Measurements from ENCODE around the gene MATN1. TPM values are rescaled to one million over a fixed set of nuclear protein-coding genes. Genes with fewer than 3 reads are reported as not detected.
"Not testable (repeated sequence)": the region's sequence is repeated elsewhere in the genome, so short reads cannot be mapped to it uniquely, and the experiment has no call there.

Gene MATN1
- polyA plus RNA-seq, 4 donors: 0.13 to 0.24 (median 0.18) TPM

GRCh38 chr1:30702823-30703222 lies 20.6 kb downstream of the MATN1 start:
- DNase-seq (ENCODE audit: low read depth in 4 of 4, low spot score in 3 of 4): no peak

- no peak for DNase-seq (ENCODE audit: low read depth in 4 of 4, low spot score in 3 of 4)
These were observed 22.1 kb downstream of the MATN1 start for GRCh38 chr1:30701258-30701633.

- DNase-seq (ENCODE audit: low read depth in 4 of 4, low spot score in 3 of 4): no peak
These were observed 22.7 kb downstream of the MATN1 start for GRCh38 chr1:30700528-30701257.

- DNase-seq (ENCODE audit: low read depth in 4 of 4, low spot score in 3 of 4): no peak
These were observed 23.6 kb downstream of the MATN1 start for GRCh38 chr1:30699762-30700161.

GRCh38 chr1:30698401-30698981 lies 24.9 kb downstream of the MATN1 start:
- DNase-seq (ENCODE audit: low read depth in 4 of 4, low spot score in 3 of 4): no peak

GRCh38 chr1:30697571-30698376 lies 25.6 kb downstream of the MATN1 start:
- no peak for DNase-seq (ENCODE audit: low read depth in 4 of 4, low spot score in 3 of 4)

- DNase-seq (ENCODE audit: low read depth in 4 of 4, low spot score in 3 of 4): no peak
These were observed 26.6 kb downstream of the MATN1 start for GRCh38 chr1:30696831-30697230.

- no peak for DNase-seq (ENCODE audit: low read depth in 4 of 4, low spot score in 3 of 4)
These were observed 27.9 kb downstream of the MATN1 start for GRCh38 chr1:30695439-30695841.

- DNase-seq (ENCODE audit: low read depth in 4 of 4, low spot score in 3 of 4): no peak
These were observed 28.9 kb downstream of the MATN1 start for GRCh38 chr1:30694280-30695175.

- no peak for DNase-seq (ENCODE audit: low read depth in 4 of 4, low spot score in 3 of 4)
These were observed 29.6 kb downstream of the MATN1 start for GRCh38 chr1:30693822-30694221.

GRCh38 chr1:30693366-30693765 lies 30.0 kb downstream of the MATN1 start:
- no peak for DNase-seq (ENCODE audit: low read depth in 4 of 4, low spot score in 3 of 4)

- DNase-seq (ENCODE audit: low read depth in 4 of 4, low spot score in 3 of 4): no peak
These were observed 30.5 kb downstream of the MATN1 start for GRCh38 chr1:30692948-30693301.

GRCh38 chr1:30692201-30692947 lies 31.0 kb downstream of the MATN1 start:
- DNase-seq (ENCODE audit: low read depth in 4 of 4, low spot score in 3 of 4): no peak

GRCh38 chr1:30691480-30691879 lies 31.9 kb downstream of the MATN1 start:
- no peak for DNase-seq (ENCODE audit: low read depth in 4 of 4, low spot score in 3 of 4)

GRCh38 chr1:30689901-30690645 lies 33.3 kb downstream of the MATN1 start:
- no peak for DNase-seq (ENCODE audit: low read depth in 4 of 4, low spot score in 3 of 4)

- no peak for DNase-seq (ENCODE audit: low read depth in 4 of 4, low spot score in 3 of 4)
These were observed 34.2 kb downstream of the MATN1 start for GRCh38 chr1:30688920-30689794.

- DNase-seq (ENCODE audit: low read depth in 4 of 4, low spot score in 3 of 4): not testable (repeated sequence)
These were observed 34.9 kb downstream of the MATN1 start for GRCh38 chr1:30688516-30688915.

GRCh38 chr1:30687886-30688285 lies 35.5 kb downstream of the MATN1 start:
- DNase-seq (ENCODE audit: low read depth in 4 of 4, low spot score in 3 of 4): no peak

All from right renal pelvis (tissue), 4 donors.